Bronchial epithelial cell (primary cell): ENCODE results near the gene ARF5. TPM values are rescaled to one million over a fixed set of nuclear protein-coding genes. Genes with fewer than 3 reads are reported as not detected.
A peak's percentile ranks its signal among the peaks of the same experiment; 100 is the strongest.

Experiments used
- DNase-seq: peaks from one replicate; pipeline ENCODE4 v3.0.0-alpha.2; 2010; ENCODE audit warnings: low read depth
- FAIRE-seq: peaks from 2 replicates; lab custom pipeline; 2011; peaks lifted over from hg19 to GRCh38; lab: Jason Lieb, UNC
- H3K27me3 ChIP-seq: 2 replicates; pipeline ENCODE4 v1.5.1; 2011; ENCODE audit warnings: low read length; ENCODE audit not compliant: control insufficient read depth, insufficient read depth
- H3K36me3 ChIP-seq: 2 replicates; pipeline ENCODE4 v1.5.1; 2011; ENCODE audit warnings: low read length; ENCODE audit not compliant: control insufficient read depth, insufficient read depth
- H3K4me3 ChIP-seq: 2 replicates; pipeline ENCODE4 v1.5.1; 2011; ENCODE audit warnings: mild to moderate bottlenecking, low read depth, low read length, control low read depth
- total RNA-seq: library from RNA; depleted of rRNA; stranded (reverse); fragments of >200 nt; gene quantifications from 2 replicates; pipeline ENCODE4 v1.2.1, GENCODE V29; 2014
- TF ChIP-seq, protein P1 (sequence below): IDR thresholded peaks from 2 replicates; pipeline ENCODE4 v1.5.1; 2011; ENCODE audit warnings: mild to moderate bottlenecking, moderate library complexity, low read length, control low read depth, inconsistent platforms; ENCODE audit not compliant: insufficient read depth, severe bottlenecking

The ARF5 gene
- total RNA-seq, 1 donor from 2014 or later = 207 TPM

DNA sequence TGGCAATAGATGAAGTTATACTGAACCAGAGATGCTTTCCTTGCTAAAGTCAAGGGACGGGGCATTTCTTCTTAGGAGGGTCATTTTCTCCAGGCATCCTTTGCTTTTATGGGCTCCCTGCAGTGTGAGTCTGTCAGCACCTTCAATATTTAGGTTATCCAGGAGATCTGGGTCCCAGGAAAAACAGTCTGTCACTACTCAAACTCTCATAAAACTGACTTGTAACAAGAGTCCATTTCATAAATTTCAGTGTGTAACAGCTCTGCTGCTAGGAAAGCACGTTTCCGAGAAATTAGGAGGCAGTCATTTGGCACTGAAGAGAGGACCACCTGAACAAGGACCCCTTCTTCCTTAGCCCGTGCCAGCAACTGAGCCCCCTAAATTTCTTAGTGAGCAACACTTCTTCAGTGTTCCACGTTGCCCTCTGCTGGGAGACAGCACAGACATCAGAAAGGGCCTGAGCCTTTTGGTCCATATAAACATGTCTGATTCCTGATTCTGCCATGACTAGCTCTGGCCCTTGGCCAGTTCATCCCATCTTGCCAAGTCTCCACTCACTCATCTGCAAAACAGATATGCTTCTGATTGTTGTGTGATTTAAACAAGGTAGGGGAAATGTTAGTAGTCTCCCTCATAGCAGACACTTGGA lies 10.1 kb upstream of the ARF5 start:
- Histone ChIP-seq H3K36me3 (peaks cover 10% of the 10 kb centered on the region), H3K4me3 (no peak overlapping the region), H3K27me3 (no peaks in the 10 kb centered on the region)
- TF ChIP-seq, protein P1, sequence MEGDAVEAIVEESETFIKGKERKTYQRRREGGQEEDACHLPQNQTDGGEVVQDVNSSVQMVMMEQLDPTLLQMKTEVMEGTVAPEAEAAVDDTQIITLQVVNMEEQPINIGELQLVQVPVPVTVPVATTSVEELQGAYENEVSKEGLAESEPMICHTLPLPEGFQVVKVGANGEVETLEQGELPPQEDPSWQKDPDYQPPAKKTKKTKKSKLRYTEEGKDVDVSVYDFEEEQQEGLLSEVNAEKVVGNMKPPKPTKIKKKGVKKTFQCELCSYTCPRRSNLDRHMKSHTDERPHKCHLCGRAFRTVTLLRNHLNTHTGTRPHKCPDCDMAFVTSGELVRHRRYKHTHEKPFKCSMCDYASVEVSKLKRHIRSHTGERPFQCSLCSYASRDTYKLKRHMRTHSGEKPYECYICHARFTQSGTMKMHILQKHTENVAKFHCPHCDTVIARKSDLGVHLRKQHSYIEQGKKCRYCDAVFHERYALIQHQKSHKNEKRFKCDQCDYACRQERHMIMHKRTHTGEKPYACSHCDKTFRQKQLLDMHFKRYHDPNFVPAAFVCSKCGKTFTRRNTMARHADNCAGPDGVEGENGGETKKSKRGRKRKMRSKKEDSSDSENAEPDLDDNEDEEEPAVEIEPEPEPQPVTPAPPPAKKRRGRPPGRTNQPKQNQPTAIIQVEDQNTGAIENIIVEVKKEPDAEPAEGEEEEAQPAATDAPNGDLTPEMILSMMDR = peak; percentile 8
- peak; percentile 29 for DNase-seq
- no peak for FAIRE-seq

DNA sequence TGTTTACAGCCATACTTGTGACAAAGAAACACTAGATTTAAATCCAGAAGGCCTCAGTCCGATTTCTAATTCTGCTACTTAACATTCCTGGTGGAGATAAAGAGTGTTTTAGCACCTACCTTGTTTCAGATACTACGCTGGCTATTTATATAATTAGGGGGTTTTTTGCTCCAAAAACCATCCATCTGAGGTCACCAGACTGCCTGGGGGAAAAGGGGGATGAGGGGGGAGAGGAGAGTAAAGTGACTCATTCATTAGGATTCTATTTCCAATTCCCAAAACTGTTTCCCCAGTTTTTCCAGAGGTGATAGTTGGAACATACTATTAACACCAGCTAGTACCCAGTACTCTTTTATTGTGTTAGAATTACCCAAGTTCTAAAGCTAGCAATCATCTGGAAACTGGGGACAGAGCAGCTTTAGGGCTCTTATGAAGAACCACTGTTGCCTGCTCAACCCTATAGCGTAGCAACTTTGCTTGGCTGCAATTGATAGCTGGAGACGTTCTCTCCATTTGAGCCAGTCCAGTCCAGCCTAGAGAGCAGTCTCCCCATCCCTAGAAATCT lies 9.4 kb upstream of the ARF5 start:
- TF ChIP-seq, protein P1 = no peak
- FAIRE-seq (no peak), DNase-seq (no peak)
- Histone ChIP-seq H3K27me3 (no peaks in the 10 kb centered on the region), H3K4me3 (no peak overlapping the region), H3K36me3 (peaks cover 10% of the 10 kb centered on the region)

DNA sequence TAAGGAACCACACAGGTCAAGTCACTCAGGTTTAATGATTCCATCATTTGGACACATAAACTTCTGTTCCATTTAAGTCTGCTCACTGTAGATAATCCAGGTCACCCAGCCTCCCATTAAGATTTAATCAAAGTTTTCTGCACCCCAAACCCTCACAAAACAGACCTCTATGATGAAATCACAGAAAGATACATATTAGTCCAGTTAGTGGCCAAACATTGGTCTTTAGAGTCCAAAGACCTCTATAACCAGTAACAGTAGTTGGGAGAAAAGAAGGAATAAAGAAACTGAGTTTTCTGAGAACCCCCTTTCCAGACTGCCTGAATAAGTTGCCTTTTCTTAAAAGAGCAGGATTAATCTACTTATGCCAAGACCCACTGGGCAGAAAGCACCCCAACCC lies 7.6 kb upstream of the ARF5 start:
- FAIRE-seq (no peak), DNase-seq (no peak)
- Histone ChIP-seq H3K4me3 (no peak overlapping the region), H3K27me3 (no peaks in the 10 kb centered on the region), H3K36me3 (peaks cover 10% of the 10 kb centered on the region)
- TF ChIP-seq, protein P1 = no peak

DNA sequence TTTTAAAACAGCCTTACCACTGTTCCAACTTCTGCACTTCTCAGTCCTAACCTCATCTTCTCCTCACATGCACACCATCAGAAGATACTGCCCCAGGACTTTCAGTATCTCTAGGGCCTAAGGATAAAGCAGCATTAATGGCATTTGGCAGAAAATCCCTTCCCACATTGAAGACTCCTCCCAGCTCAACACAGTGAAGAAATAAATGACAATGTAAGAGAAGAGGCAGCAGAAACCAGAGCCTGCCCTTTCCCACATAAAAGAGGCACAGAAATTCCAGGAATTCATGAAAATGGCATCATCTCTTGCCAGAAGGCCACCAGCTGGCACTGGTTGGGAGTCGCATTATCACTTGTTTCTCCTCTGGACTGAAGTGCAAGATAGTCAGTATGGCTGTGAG lies 6.5 kb upstream of the ARF5 start:
- H3K36me3 ChIP-seq = peaks cover 10% of the 10 kb centered on the region
- TF ChIP-seq, protein P1 = no peak
- H3K4me3 ChIP-seq = no peak overlapping the region
- no peak for FAIRE-seq
- no peaks in the 10 kb centered on the region for H3K27me3 ChIP-seq
- no peak for DNase-seq

DNA sequence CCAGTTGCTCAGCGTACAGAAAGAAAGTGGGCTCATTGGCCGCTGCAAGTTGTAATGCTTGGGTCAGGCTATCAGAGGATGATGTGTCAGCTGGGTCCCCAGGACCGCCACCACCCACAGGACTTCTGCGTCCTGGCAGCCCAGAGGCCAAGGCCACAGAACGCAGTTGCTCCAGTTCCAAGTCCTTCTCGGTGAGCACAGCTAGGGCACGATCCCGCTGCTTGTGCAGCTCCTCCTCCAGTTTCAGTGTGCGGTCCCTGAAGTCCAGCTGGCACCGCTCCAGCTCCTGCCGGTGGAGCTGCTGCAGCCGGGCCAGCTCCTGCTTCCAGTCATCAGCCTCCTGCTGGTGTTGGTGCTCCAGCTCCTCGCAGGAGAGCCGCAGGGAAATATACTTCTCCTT lies 5.8 kb upstream of the ARF5 start:
- DNase-seq (no peak), FAIRE-seq (no peak)
- Histone ChIP-seq H3K27me3 (no peaks in the 10 kb centered on the region), H3K36me3 (peaks cover 10% of the 10 kb centered on the region), H3K4me3 (no peak overlapping the region)
- TF ChIP-seq, protein P1 = no peak
